Stomach (tissue), 4 donors: Measurements from ENCODE around the gene OR2AK2.

Source experiments
- POLR2A ChIP-seq, 4 donors: fragments of 450-650 bp; IDR thresholded peaks; one replicate each; pipeline ENCODE4 v1.6.1; 2016; ENCODE audit warnings: antibody characterized with exemption in 4 of 4, control low read depth in 2 of 4, mild to moderate bottlenecking in 1 of 4, moderate library complexity in 1 of 4
- POLR2AphosphoS5 ChIP-seq, 3 donors: sonication (generic); formaldehyde crosslinking; IDR thresholded peaks; one replicate each; pipeline ENCODE4 v1.6.1; 2016; ENCODE audit warnings: antibody characterized with exemption in 3 of 3
- TF ChIP-seq, protein P1 (sequence below), 7 experiments: fragments of 450-650 bp in 4 of 7; fragments of 200-600 bp in 3 of 7; sonication (generic) in 3 of 7; IDR thresholded peaks; one replicate each; pipeline ENCODE4 v1.5.1; 2016 to 2019; ENCODE audit warnings: antibody characterized with exemption in 7 of 7, control low read depth in 2 of 7, mild to moderate bottlenecking in 1 of 7

DNA sequence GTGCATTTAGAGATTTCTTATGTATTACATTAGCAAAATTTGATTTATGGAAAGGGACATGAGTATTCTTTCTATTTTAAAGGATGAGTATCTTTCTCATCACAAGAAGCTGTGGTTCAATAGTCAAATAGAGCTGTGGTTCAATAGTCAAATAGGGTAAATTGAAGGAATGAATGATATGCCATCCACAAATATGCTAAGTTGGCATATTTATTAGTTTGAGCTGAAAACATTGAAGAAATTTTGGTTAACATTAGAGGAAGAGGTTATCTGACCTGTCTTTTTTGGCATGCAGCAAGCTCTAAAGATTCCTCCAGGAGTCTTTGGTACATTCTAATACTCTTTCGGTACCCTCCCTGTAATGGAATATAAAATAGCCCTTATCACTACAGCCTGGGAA, 11.6 kb upstream of the OR2AK2 start:
- TF ChIP-seq, protein P1, sequence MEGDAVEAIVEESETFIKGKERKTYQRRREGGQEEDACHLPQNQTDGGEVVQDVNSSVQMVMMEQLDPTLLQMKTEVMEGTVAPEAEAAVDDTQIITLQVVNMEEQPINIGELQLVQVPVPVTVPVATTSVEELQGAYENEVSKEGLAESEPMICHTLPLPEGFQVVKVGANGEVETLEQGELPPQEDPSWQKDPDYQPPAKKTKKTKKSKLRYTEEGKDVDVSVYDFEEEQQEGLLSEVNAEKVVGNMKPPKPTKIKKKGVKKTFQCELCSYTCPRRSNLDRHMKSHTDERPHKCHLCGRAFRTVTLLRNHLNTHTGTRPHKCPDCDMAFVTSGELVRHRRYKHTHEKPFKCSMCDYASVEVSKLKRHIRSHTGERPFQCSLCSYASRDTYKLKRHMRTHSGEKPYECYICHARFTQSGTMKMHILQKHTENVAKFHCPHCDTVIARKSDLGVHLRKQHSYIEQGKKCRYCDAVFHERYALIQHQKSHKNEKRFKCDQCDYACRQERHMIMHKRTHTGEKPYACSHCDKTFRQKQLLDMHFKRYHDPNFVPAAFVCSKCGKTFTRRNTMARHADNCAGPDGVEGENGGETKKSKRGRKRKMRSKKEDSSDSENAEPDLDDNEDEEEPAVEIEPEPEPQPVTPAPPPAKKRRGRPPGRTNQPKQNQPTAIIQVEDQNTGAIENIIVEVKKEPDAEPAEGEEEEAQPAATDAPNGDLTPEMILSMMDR (IDR thresholded peaks at IDR 0.05) = no peak
- TF ChIP-seq POLR2AphosphoS5 (IDR thresholded peaks at IDR 0.05) (no peak), POLR2A (IDR thresholded peaks at IDR 0.05) (no peak)
